Erythroblast (primary cell): ENCODE measurements around the gene HS3ST5.
"Not testable (repeated sequence)": the region's sequence is repeated elsewhere in the genome, so short reads cannot be mapped to it uniquely, and the experiment has no call there.

Experiments used
- DNase-seq, 2 experiments: peaks; one replicate each; lab custom pipeline; 2025; lab: John Stamatoyannopoulos, UW
- GATA1 ChIP-seq: IDR thresholded peaks from 2 replicates; pipeline ENCODE4 v1.6.1; 2011; ENCODE audit warnings: low read depth, mild to moderate bottlenecking, control low read depth, low read length, moderate library complexity
- POLR2A ChIP-seq: IDR thresholded peaks from 2 replicates; pipeline ENCODE4 v1.6.1; 2011; ENCODE audit warnings: mild to moderate bottlenecking, low read length

Gene HS3ST5

DNA sequence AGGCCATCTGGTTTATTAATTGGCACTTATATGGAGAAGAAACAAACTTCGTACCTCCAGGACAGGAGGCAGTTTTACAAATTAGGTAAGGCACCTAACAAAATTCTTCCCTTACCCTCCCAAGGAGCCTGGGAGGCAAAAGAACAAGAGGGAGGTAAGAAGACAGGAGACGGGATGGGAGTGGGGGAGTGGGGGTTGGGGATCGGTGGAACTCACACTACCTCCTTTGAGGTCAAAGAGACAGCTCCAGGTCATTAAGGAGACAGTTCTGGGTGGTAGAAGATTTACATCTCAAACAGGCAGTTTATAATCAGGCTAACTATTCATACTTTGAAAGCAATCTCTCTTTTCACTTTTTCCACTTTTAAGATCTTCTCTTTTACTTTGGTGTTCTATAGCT is 259.6 kb downstream of the HS3ST5 start:
- no peak for DNase-seq
- TF ChIP-seq GATA1, result no peak

DNA sequence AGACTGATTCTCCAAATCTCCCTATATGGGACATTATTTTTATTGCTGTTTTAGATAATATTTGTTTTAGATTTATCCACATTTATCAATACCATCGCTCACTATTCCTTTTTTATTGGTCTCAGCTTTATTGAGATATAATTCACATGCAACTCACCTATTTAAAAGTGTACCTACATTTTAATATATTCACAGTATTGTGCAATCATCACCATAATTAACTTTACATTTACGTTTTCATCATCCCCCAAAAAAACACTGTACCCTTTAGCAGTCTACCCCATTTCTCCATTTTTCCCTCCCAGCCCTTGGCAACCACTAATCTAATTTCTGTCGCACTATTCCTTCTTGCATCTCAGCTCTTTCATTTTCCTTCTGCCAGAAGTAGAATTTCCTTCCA is 261.1 kb downstream of the HS3ST5 start:
- TF ChIP-seq POLR2A (no peak), GATA1 (no peak)
- DNase-seq, result no peak

DNA sequence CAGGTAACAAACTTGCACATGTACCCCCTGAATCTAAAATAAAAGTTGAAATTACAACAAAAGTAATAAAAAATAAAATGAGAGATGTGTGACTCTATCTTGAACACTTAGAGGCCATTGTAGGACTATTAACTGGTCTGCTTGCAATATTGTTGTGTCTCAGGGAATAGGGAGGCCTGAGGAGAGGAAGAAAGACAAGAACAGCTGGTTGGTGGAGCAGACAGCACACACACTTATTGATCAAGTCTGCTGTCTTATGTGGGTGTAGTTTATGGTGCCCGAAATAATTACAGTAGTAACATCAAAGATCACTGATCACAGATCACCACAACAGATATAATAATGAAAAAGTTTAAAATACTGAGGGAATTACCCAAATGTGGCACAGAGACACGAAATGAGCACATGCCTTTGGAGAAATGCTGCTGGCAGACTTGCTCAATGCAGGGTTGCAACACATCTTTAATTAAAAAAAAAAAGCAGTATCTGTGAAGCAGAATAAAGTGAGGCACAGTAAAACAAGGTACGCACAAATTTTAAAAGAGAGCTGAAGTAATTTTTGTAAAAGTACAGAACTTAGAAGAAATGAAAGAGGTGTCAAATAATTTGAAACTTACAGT is 261.8 kb downstream of the HS3ST5 start:
- DNase-seq, result no peak
- no peak for TF ChIP-seq POLR2A
- TF ChIP-seq GATA1, result no peak

DNA sequence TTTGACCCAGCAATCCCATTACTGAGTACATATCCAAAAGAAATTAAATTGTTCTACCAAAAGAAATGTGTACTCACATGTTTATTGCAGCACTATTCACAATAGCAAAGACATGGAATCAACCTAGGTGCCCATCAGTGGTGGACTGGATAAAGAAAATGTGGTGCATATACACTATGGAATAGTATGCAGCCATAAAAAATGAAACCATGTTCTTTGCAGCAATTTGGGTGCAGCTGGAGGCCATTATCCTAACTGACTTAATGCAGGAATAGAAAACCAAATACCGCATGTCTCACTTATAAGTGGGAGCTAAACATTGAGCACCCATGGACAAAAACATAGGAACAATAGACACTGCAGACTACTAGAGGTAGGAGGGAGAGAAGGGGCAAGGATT is 262.4 kb downstream of the HS3ST5 start:
- DNase-seq, result not testable (repeated sequence)

DNA sequence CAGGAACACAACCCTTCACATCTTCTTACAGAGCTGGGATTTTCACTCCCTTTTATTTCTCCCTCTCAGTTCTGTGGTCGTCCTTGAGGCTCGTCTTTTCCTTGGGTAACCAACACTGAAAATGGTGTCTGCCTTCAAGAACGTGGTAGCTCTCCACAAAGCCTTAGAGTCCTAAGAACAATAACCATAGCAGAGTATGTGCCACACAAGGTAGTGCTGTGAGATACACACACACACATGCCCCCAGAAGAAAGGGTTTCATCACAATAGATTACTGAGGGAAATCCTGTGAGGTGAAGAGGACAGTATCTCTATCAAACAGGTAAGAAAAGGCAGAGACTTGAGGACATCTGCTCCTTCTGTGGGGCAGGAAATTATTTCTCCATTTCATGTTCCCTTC is 267.0 kb downstream of the HS3ST5 start:
- TF ChIP-seq POLR2A (no peak), GATA1 (no peak)
- no peak for DNase-seq

DNA sequence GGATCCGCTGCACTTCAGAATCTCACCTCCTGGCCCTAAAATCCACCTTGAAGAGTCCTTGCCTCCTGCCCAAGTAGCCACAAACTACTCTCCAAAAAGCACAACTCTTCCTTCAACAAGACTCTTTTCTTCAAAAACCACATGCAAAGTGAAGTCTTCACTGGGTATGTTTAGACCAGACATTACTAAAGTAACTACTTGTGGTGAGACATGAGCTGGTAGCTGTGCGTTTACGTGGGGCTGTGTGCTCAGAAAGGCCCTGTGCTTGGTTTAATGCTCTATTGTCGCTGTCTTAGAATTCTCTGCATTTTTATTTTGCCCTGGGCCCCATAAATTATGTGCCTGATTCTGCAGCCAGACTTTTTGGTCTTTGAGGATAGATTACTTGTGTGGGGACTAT is 267.5 kb downstream of the HS3ST5 start:
- TF ChIP-seq POLR2A (no peak), GATA1 (no peak)
- DNase-seq, result no peak

DNA sequence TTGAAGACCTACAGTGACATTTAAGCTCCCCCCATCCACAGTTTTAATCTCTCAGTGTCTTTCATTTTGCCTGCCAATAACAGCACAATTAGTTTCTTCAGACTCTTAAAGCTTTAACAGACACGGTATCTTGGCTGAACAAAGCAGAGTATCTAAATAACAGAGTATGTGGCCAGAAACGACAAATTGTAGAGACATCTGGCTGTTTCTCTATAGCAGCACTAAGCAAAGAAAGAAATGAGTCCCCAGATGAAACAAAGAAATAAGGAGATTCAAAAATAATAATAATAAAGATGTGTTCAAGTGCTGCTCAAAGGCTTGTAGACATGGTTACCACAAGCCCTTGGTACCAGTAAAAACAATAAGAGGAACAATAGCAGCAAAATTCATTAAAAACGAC is 274.1 kb downstream of the HS3ST5 start:
- DNase-seq, result no peak
- TF ChIP-seq GATA1 (no peak), POLR2A (no peak)

DNA sequence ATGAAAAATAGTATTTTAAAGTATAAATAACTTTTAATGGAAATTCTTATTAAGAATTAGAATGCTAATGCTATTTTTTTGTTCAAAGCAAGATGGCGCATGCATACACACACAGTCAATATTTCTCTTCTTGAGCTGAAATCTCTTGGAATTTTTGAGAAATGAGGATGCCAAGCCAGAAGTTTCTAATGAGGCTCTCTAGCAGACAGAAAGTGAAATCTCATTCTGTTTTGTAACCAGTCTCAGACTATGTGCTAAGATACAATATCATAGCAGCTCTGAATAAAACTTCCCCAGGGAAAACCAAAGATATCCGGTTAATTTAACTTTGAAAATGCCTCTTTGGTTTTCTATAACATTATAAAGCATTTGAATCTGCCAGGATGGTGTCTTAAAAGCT is 274.7 kb downstream of the HS3ST5 start:
- no peak for TF ChIP-seq POLR2A
- TF ChIP-seq GATA1, result no peak
- DNase-seq, result no peak

DNA sequence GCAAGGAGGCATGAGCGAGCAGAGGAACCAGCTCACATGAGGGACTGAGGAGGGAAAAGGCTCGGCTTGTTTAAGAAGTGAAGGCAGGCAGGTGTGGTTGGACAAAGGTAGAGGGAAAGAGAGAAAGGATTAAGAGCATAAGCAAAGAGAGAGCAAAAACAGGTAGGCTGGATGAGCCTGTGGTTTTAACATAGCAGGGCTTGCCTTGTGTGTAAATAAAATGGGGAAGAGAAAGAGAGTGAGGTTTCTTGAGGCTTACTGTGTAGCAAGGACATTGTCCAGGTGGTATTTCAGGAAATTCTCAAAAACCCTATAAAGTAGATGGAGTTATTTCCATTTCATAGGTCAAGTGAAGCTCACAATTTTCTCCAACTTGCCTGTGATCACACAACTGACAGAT is 278.0 kb downstream of the HS3ST5 start:
- DNase-seq, result no peak

DNA sequence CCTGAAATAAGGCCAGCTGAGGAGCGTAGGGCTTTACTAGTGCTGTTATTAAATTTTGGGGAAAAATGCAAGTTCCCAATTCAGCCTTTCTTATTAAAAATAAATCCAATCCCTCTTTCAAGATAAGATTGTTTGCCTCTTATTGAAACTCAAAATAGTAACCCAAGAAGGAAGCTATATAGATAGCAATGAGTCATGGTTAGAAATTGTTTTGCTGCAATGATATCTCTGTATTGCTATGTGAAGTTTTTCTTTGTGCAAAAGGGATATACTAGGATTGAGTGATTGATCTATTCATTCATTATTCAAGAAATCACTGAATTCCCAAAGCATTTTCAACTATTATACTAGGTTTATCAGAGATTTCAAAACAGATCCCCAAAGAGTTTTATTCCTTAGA is 278.9 kb downstream of the HS3ST5 start:
- DNase-seq, result no peak
- TF ChIP-seq GATA1 (no peak), POLR2A (no peak)

More for the DNA sequence above, 278.0 kb downstream of the HS3ST5 start:
- TF ChIP-seq POLR2A (no peak), GATA1 (no peak)

DNA sequence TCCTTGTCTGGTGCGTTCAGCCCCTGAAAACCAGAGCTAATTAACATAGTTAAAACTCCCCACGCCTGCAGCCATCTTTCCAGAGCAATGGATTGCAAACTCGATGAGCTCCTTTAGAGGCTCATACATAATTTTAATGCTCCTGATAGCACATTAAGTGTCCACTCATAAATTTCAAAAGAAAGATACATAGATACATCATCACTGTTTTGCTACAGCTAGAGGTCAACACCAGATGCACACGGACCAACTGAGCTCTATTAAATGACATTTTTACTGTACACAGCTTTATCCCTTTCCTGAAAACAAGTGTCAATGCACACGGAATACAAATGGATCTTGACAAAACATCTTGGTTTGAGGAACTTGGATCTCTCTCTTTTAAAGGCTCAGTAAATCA is 280.6 kb downstream of the HS3ST5 start:
- TF ChIP-seq GATA1 (no peak), POLR2A (no peak)
- DNase-seq, result no peak

DNA sequence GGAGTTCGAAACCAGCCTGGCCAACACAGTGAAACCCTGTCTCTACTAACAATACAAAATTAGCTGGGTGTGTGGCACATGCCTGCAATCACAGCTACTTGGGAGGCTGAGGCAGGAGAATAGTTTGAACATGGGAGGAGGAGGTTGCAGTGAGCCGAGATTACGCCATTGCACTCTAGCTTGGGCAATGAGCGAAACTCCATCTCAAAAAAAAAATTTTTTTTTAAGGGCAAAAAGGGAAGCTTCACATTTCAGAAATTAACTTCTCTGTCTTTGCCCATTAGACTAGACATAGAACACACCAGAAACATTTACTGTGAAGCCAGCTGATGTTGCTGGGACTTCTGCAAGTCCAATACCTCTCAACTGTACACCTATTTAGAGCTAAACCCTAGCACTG is 281.1 kb downstream of the HS3ST5 start:
- TF ChIP-seq POLR2A, result no peak
- TF ChIP-seq GATA1, result no peak

DNA sequence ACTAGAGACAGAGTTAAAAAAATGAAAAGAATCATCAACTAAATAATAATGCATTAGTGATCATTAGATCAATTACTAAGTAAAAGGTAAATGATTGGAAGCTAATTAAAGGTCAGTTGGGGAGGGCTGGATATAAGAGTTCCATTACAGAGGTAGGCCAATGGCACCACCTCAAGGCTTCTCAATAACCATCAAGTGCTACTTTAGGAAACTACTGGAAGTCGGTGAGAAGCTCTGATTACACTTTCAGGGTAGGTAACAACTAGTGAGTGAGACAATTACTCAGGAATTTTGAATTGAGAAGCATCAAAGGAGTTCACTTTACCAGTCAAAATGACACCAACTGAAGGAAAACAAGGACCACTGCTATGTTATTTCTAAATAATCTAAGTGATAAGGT is 281.7 kb downstream of the HS3ST5 start:
- no peak for DNase-seq
- TF ChIP-seq POLR2A, result no peak
- TF ChIP-seq GATA1, result no peak

More for the DNA sequence above, 281.1 kb downstream of the HS3ST5 start:
- DNase-seq, result no peak

DNA sequence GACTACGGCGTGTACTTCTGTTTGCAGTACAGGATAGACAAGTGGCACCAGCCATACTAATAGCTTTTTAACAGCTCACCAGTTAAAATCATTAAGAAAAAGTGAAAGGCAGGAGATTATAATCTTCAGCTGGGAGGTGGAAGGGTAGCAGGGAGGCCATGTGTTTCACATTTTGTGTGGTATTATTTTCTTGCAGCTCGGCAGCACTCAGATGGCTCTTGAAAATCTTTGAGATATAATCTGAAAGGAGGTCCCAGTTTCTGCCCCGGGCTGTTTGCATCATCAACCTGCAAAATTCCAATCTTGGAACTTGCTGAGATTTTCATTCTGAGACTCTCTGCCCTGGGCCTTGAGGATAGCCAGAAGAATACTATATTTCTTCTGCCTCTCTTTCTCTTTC is 284.4 kb downstream of the HS3ST5 start:
- TF ChIP-seq GATA1 (no peak), POLR2A (no peak)
- no peak for DNase-seq

DNA sequence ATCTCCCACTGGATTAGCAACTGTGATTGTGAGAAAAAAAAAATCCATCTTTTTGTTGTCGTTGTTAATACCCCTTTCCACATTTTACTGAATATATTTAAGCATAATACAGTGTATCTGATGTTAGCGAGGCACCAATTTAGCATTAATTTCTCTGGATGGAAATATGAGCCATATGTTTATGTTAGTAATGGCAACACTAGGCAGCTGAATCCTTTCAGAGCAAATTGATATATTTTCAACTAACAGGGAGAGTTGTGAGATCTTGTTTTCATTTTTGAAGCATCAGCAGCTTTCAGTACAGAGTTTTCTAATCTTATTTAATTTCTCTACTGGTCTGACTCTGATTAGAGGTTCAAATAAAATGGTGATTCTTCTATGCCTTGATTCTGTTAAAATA is 287.1 kb downstream of the HS3ST5 start:
- DNase-seq, result no peak
- TF ChIP-seq POLR2A (no peak), GATA1 (no peak)
